DLD1 (cell line): ENCODE measurements around the gene UBAC1.

ENCODE experiments used
- in situ Hi-C: cut with HindIII; loops from 2 replicates; pipeline ENCODE4 v1.10.0; 2017; ENCODE audit warnings: low sequenced_read_pairs

The UBAC1 gene, protein sequence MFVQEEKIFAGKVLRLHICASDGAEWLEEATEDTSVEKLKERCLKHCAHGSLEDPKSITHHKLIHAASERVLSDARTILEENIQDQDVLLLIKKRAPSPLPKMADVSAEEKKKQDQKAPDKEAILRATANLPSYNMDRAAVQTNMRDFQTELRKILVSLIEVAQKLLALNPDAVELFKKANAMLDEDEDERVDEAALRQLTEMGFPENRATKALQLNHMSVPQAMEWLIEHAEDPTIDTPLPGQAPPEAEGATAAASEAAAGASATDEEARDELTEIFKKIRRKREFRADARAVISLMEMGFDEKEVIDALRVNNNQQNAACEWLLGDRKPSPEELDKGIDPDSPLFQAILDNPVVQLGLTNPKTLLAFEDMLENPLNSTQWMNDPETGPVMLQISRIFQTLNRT

DNA sequence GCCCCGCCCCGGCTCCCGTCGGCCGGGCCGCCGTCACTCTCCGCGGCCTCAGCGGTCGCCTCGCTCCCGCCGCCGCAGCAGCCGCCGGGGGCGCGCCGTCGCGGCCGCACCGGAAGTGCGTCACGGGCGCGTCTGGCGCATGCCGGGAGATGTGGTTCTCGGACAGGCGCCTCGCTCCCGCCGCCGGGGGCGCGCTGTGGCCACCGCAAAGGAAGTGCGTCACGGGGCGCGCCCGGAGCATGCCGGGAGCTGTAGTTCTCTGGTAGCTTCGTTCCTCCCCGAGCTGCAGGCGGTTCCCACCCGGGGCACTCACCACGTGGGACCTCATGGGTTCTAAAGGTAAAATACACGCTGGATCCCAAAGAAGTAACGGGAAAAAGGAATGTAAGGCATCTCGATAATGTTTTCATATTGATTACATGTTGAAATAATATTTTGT lies at the start of gene UBAC1:
TSS of gene UBAC1 (minus strand) at position 97 of the 439 bp plus-strand sequence. CDS start 211 bp downstream, outside the sequence.
- in situ Hi-C loops = no loop called here

DNA sequence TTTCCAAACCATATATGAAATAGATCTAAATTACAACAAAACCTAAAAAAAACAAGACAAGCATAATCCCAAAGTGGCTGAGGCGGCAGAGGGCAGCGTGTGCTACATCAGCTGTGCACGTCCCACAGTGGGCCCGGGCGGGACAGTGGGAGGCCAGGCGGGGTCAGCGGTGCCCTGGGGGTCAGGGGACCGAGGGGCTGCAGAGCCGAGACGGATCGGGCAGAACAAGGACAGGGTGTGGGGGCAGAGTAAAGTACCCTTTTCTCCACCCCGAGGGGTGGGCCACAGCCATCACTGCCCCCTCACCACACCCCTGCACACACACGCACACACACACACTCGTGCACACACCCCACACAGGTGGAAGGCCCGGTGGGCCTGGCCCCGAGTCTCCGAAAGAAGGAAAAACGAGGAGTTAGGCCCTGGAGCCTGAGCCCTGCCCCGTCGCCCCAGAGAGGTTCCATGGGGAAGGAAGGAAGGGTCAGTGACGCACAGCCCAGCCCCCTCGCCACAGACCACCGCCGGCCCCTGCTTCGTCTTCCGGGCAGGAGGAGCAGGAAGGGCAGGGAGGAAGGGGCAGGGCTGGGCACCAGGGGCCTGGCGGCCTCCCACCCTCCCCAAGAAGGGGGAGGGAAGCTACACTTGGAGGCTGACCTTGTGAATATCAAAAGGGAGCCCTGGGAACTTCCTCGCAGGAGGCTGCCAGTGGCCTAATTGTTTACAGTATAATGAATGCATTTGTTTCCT lies 49.6 kb upstream of the UBAC1 start:
- in situ Hi-C loops = no loop called here

DNA sequence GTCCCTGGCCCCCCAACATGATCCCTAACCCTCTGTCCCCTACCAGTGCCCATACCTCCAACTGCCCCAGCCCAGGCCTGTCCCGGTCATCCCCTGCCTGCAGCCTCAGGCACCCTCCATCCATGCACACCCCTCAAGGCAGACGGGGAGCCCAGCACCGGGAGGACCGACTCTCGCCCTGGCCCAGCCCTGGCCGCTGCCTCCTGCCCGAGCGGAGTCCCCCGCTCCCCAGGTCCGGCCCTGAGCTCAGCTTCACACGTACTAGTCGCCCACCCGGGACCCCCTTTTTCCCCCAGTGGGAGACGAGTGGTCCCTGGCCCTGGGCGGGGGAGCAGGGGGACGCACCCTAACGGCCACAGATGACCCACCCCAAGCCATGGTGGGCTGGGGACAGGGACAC lies 49.0 kb upstream of the UBAC1 start:
- in situ Hi-C loops = no loop called here

DNA sequence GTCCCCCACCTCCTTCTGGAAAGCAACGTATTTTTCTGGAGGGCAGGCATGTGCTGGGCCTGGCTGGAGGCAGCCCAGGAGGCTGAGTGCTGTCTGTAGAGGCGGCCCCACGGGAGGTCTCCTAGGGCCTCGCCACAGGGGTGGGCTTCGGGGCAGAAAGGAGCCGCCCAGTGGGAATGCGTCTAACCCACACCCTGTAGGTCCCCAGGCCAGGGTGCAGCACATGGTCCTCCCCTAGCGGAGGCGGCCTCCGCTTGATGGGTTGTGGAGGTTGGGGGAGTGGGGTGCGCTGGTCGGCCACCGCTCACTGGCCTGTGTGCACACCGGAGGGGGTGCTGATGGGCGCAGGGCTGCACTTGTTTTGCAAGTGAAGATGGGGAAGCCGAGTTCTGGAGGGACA lies 48.3 kb upstream of the UBAC1 start:
- in situ Hi-C loops = no loop called here

GRCh38 chr9:136008693-136008997 lies 47.5 kb upstream of the UBAC1 start:
- in situ Hi-C loops = no loop called here

DNA sequence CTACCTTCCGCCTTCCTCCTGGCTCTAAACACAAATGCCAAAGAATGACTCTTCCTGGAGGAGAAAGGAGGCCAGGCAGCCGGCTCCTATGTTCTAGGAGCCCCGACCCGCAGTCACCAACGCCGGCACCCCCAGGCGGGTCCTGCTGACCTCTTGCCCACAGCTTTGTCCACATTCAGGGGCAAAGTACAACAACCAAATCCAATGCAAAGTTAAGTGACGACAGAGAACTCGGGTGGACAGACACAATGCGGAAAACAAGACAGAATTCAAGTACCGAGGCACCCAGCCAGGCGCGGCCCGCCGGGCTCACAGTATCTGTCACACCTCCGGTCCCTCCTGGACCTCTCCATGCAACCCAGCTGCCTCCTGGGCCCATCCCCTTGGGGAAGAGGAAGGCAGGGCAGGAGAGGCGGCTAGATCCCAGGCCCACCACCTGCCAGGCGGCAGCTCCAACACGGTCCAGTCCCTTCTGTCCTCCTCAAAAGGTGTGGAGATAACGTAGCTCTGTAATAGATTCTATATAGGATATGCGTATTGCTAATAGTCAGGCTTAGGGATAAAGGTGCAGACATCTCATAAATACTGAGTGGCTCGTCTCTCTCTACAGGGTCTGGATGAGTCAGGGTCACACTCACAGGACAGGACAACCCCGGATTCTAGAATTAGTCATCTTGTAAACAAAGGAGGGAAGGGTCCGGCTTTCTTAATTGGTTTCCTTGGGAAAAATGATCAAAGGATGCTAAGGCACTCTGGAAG lies 46.9 kb upstream of the UBAC1 start:
- in situ Hi-C loops = no loop called here

DNA sequence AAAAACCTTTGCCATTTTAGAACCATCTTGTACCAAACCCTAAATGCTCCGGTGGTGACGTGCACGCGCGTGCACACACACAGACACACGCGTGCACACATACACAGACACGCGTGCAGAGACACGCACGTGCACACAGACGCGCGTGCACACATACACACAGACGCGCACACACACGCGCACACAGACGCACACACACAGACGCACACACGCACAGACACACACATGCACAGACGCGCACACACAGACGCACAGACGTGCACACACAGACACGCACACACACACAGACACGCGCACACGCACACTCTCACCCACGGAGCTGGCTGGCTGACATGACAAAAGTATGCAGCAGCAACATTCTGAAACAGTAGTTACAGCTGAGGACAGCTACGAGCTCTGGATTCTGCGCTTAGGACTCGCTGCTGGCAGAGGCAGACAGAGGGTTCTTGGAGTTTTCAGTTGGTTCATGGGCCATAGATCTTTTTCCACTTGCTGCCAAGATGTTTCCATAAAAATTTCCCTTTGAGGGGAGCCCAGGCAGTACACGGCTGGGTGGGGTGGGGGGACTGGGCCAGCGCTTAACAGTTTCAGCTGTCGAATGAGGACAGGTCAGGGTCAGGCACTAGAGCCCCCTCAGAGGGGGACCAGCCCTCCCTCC lies 46.2 kb upstream of the UBAC1 start:
- in situ Hi-C loops = no loop called here

DNA sequence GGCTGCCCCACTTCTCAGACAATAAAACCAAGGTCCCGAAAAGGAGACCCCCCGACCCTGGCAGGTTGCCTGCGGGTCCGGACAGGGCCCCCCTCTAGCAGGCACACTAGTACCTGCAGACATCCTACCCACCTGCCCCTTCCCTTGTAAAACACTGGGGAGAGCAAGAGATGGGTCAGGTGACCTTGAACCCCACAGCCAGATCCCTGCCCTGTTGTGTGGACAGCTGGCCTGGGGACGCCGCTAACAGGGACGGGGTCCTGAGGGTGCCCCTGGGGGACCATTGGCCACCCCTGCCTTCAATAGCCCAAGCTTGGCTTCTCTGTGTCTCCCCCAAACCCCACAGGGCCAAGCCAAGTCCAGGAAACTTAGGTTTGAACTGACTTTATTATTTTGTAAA lies 45.0 kb upstream of the UBAC1 start:
- in situ Hi-C loops = no loop called here

DNA sequence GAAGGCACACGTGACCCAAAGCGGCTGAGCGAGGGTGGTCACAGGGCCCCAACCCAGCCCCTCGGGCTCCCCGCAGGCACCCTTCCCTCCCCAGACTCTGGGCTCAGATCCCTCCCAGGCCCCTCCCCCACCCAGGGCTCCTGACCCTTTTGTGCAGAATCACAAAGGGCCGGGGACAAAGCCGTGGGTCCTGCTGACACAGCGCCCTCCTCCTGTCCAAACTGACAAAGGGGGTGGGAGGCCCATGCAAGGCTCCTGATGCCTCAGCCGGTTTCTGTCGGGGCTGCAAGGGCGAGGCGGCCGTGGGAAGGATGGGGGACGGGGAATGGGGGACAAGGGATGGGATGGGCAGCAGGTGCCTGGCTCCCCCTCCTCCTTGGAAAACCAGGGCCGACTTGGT lies 43.5 kb upstream of the UBAC1 start:
- in situ Hi-C loops = no loop called here

DNA sequence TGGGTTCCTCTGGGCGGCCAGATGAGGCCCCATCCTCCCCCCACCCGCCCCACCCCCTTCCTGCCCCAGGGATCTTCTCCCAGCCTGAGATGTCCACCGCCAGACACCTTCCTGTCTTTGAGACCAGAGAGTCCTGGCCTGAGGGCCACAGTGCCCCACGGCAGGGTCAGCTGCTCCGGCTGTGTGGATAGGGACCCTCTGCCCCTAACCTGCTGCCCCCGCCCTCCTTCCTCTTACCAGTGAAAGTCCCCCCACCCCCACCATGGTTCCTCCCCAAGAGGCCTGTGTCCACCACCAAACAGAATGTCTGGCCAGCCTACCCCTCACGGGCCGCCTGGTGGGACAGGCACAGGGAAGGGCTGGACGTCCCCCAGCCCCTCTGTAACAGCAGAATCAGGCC lies 43.0 kb upstream of the UBAC1 start:
- in situ Hi-C loops = no loop called here

DNA sequence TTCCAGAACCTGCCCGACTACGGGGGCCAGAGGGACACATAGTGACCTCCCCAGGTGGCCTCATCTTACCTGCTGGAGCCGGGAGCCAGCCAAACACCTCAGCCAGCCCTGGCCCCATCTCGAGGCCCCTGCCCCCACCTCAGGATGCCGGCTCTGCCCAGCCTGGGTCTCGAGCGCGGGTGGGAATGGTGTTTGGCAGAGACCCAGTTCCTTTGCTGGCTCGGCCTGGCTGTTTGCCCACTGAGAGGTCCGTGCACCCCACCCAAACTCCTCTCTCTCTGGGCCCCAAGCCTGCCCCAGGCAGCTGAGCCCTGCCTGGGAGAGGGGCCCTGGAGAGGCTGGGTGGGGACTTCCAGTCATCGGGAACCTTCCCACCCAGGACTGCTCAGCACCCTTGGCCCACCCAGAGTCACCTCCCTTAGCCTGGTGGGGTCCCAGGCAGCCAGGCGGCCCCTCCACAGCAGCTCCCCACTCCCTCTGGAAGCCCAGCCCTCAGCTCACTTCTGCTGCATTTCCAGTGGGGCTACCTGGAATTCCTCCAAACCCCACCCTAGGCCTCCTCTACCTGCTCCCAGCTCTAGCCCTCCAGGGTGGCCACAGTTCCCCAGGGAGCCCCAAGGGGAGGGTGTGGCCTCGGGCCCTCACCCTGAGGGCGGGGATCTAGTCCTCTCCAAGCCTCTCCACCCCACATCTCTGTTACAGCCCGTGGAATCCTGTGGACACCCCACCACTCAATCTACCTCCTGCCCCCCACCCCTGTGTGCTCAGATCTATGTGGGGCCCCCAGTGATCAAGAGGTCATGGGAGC lies 42.4 kb upstream of the UBAC1 start:
- in situ Hi-C loops = no loop called here

GRCh38 chr9:136002881-136003280 lies 41.7 kb upstream of the UBAC1 start:
- in situ Hi-C loops = no loop called here

- in situ Hi-C loops = no loop called here
Measured at GRCh38 chr9:136002215-136002614, 41.0 kb upstream of the UBAC1 start.

DNA sequence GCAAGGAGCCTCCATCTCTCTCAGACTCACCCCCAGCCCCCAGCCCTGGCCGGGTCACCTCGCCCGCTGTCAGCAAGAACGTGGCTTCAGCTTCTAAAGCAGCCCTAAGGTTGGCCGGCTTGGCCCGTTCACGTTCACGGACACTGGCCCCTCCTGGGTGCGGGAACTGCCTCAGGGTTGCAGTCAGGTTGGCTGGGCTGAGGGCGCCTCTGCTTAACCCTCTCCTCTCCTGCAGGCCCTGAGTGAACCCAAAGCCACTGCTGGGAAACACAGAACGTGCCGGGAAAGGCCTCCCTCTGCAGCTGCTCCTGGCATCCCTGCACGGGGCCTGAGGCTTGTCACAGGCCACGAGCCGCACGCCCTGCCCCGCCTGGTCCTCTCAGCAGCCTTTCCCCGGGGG lies 40.1 kb upstream of the UBAC1 start:
- in situ Hi-C loops = no loop called here

DNA sequence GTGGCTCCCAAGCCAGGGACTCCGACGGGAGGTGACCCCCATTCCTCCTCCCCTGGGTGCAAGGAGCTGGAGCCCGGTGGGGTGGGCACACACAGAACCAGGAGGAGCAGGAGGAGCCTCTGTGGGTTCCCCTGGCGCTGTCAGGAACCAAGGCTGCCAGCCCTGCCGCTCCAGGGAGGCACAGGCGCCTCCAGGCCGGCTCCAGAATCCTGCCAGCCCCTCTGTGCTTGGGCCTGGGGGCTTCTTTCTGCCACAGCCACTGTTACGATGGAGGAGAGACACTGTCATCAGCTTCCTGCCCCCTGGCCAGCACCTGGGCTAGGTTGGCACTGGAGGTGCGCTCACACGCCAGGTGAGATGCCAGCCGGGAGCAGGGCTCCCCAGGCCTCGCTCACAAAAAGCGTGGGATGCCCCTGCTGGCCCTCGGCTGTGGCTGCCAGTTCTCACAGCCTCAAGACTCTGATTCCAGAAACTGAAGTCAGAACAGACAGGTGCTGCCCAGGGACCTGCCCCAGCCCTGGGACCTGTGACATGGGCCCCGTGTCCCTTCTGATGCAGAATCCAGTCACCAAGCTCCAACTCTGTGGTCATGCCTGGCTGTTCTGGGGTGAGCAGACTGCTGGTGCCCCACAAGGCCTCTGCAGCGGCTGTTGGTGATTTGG lies 37.4 kb upstream of the UBAC1 start:
- in situ Hi-C loops = no loop called here

GRCh38 chr9:135998016-135998380 lies 36.8 kb upstream of the UBAC1 start:
- in situ Hi-C loops = no loop called here

DNA sequence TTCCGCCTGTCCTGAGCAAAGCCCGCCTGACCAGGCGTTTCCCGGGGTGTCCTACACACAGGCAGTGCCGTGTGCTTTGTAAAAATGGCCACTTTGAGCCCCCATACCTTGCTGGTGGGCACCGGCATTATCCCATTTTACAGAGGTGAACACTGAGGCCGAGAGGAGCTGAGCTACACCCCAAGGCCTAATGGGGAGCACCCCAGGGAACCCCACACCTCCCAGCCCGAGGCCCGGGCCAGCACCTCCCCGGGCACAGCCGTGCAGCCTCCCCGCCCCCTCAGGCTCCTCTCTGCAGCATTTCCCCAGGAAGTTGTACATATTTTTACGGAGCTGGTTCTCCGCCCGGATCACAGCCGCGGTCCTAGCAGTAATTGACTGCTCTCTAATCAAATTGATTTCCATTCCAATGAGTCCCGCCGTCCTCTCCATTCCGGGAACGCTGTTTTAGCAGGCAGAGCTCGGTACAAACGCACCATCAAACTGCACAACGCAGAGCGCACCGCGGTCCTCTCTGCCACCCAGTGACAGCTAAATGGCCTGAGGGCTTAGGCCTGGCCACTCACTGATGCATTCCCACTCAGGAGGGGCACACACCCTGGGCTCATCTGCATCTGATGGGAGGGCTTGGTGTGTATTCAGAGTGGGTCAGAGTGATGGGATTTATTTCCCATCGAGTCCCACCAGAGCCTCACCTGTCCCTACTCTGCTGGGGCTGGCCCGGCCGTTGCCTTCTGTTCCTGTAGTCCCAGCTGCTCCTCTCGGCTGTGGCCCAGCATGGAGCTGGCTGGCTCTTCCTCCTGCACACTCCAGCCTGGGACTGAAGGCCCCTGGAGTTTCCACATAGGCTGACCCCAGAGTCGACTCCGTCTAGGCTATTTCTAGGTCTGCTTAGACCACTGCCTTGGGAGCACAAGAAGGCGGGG lies 36.2 kb upstream of the UBAC1 start:
- in situ Hi-C loops = no loop called here

- in situ Hi-C loops = no loop called here
Measured at GRCh38 chr9:135995816-135996215, 34.6 kb upstream of the UBAC1 start.
